Central memory CD4-positive, alpha-beta T cell (primary cell): Measurements from ENCODE around the gene CBX5.
"Not testable (repeated sequence)": the region's sequence is repeated elsewhere in the genome, so short reads cannot be mapped to it uniquely, and the experiment has no call there.

Experiments
- DNase-seq: peaks from one replicate; pipeline ENCODE4 v3.0.0; 2022

Gene CBX5

GRCh38 chr12:54294152-54294952 lies 14.4 kb upstream of the CBX5 start:
- DNase-seq = peak; percentile 33

GRCh38 chr12:54292931-54293241 lies 13.0 kb upstream of the CBX5 start:
- no peak for DNase-seq

- no peak for DNase-seq
Observed at GRCh38 chr12:54292083-54292930, 12.4 kb upstream of the CBX5 start.

GRCh38 chr12:54287261-54288157 lies 7.6 kb upstream of the CBX5 start:
- no peak for DNase-seq

- no peak for DNase-seq
Observed at GRCh38 chr12:54286042-54287030, 6.4 kb upstream of the CBX5 start.

- DNase-seq = no peak
Observed at GRCh38 chr12:54285150-54286041, 5.5 kb upstream of the CBX5 start.

GRCh38 chr12:54284070-54284780 lies 4.3 kb upstream of the CBX5 start:
- not testable (repeated sequence) for DNase-seq

- DNase-seq = no peak
Observed at GRCh38 chr12:54282949-54283593, 3.1 kb upstream of the CBX5 start.

GRCh38 chr12:54281694-54282093 lies 1.8 kb upstream of the CBX5 start:
- DNase-seq = not testable (repeated sequence)

GRCh38 chr12:54281261-54281638 lies 1.3 kb upstream of the CBX5 start:
- DNase-seq = not testable (repeated sequence)

GRCh38 chr12:54280468-54281260 lies 742 bp upstream of the CBX5 start, which contains the start of gene HNRNPA1:
HNRNPA1 (plus strand) TSS chr12:54280726; CDS start chr12:54280808, 82 bp downstream.
- DNase-seq = peak; percentile 99

GRCh38 chr12:54279227-54279631 lies 693 bp downstream of the CBX5 start:
- no peak for DNase-seq

- DNase-seq = no peak
Observed at GRCh38 chr12:54277823-54278276, 2.1 kb downstream of the CBX5 start.

- no peak for DNase-seq
Observed at GRCh38 chr12:54276368-54276767, 3.6 kb downstream of the CBX5 start.

GRCh38 chr12:54273981-54274380 lies 5.9 kb downstream of the CBX5 start:
- no peak for DNase-seq

- no peak for DNase-seq
Observed at GRCh38 chr12:54272214-54272613, 7.7 kb downstream of the CBX5 start.

- no peak for DNase-seq
Observed at GRCh38 chr12:54270345-54270744, 9.6 kb downstream of the CBX5 start.

GRCh38 chr12:54266852-54267251 lies 13.1 kb downstream of the CBX5 start:
- no peak for DNase-seq
